Lower leg skin (tissue), 4 donors: ENCODE results near the gene SH2D7. TPM values are rescaled to one million over a fixed set of nuclear protein-coding genes. Genes with fewer than 3 reads are reported as not detected.

Experiments used
- DNase-seq, 2 donors: peaks; one replicate each; pipeline ENCODE4 v3.0.0-alpha.2; 2019; ENCODE audit warnings: low spot score in 2 of 2
- H3K4me3 ChIP-seq: fragments of 200-600 bp; sonication (generic); 2 replicates; pipeline ENCODE4 v1.5.1; 2017; ENCODE audit warnings: mild to moderate bottlenecking, low read depth; ENCODE audit not compliant: poor library complexity, severe bottlenecking
- POLR2A ChIP-seq, 2 donors: fragments of 450-650 bp; IDR thresholded peaks; one replicate each; pipeline ENCODE4 v1.6.1; 2016 to 2017; ENCODE audit warnings: antibody characterized with exemption in 2 of 2, mild to moderate bottlenecking in 1 of 2, moderate library complexity in 1 of 2
- WGBS, 2 donors: methylation state at CpG; one replicate each; pipeline ENCODE4 v1.1.5; 2018; 5-methylcytosine and 5-hydroxymethylcytosine counted together
- intact Hi-C: fragments of 100-400 bp; cut with DNase I; formaldehyde crosslinking; loops from one replicate; pipeline ENCODE4 v1.15.0; 2023; ENCODE audit warnings: low total_unique reads
- total RNA-seq, 4 donors: library from RNA; depleted of rRNA; stranded (reverse); fragments of >200 nt; gene quantifications; one replicate each; pipeline ENCODE4 v1.1.0, GENCODE V29; 2016
- TF ChIP-seq, protein P1 (sequence below), 3 donors: fragments of 450-650 bp; IDR thresholded peaks; one replicate each; pipeline ENCODE4 v1.5.1; 2016; ENCODE audit warnings: antibody characterized with exemption in 3 of 3, mild to moderate bottlenecking in 3 of 3, moderate library complexity in 2 of 3

Gene SH2D7
- total RNA-seq, 4 donors from 2014 or later, result not detected

DNA sequence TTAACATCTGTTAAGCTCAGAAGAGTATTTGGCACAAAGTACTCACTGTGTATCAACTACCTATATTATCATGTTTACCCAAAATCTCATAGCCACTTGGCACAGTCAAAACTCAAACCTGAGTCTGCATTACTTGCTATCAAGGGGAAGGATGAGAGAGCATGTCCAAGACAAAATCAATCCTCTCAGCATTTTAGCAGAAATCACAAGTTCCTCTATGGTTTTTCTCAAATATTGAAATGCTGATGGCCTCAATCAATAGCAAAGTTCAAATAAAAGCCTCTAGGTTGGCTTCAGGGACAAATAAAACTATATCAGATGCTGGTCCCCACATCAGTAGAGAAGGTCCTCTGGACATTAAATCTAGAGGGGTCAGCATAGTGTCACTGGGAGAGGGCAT, 29.1 kb upstream of the SH2D7 start:
- no peak for DNase-seq
- TF ChIP-seq, protein P1, sequence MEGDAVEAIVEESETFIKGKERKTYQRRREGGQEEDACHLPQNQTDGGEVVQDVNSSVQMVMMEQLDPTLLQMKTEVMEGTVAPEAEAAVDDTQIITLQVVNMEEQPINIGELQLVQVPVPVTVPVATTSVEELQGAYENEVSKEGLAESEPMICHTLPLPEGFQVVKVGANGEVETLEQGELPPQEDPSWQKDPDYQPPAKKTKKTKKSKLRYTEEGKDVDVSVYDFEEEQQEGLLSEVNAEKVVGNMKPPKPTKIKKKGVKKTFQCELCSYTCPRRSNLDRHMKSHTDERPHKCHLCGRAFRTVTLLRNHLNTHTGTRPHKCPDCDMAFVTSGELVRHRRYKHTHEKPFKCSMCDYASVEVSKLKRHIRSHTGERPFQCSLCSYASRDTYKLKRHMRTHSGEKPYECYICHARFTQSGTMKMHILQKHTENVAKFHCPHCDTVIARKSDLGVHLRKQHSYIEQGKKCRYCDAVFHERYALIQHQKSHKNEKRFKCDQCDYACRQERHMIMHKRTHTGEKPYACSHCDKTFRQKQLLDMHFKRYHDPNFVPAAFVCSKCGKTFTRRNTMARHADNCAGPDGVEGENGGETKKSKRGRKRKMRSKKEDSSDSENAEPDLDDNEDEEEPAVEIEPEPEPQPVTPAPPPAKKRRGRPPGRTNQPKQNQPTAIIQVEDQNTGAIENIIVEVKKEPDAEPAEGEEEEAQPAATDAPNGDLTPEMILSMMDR (IDR thresholded peaks at IDR 0.05), result no peak
- TF ChIP-seq POLR2A (IDR thresholded peaks at IDR 0.05), result no peak
- no peak overlapping the region for H3K4me3 ChIP-seq
- intact Hi-C loops, result no loop called here

DNA sequence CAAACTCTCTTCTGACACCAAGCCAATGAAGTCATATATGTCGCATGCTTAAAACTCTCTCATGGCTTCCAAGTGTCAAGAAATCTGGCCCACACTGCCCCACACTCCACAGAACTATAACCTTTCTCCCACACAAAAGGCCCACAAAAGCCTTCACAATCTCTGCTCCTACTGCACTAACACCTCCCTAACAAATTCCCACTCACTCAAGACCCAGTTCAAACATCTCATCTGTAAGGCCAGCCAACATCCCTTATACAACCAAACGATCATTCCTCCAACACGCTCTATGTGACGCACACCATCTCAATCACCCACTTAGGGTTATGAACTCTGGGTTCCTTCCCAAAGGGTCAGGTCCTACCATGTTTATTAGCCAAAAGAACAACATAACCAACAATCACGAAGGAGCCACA, 28.4 kb upstream of the SH2D7 start:
- no peak for TF ChIP-seq POLR2A (IDR thresholded peaks at IDR 0.05)
- TF ChIP-seq, protein P1 (IDR thresholded peaks at IDR 0.05), result no peak
- intact Hi-C loops, result no loop called here
- peak in 1 of 2 donors; percentile 68 for DNase-seq
- 63 to 68% methylated on average over 5 of the region's 5 CpGs for WGBS, 2 donors
- no peak overlapping the region for H3K4me3 ChIP-seq

DNA sequence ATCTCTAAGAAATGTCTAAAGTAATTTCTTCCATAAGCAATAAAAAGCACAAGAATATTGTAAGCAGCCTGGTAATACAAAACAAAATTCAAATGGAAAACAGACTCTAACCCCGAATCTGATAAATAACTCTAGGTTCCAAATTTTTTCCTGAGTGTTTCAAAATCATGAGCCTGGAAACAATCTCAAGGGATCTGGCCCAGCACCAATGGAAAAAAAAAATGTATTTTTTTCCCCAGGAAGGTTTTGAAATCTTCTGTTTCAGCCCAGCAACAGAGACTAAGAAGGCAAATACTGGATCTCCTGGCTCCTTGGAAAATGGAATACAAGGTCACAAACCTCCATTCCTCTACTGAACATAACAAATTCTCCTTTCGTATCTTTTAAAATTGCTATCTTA, 27.8 kb upstream of the SH2D7 start:
- intact Hi-C loops, result no loop called here
- DNase-seq, result no peak
- TF ChIP-seq POLR2A (IDR thresholded peaks at IDR 0.05), result no peak
- TF ChIP-seq, protein P1 (IDR thresholded peaks at IDR 0.05), result no peak
- WGBS, 2 donors, result 58 to 59% methylated on average over 2 of the region's 2 CpGs
- H3K4me3 ChIP-seq, result no peak overlapping the region

DNA sequence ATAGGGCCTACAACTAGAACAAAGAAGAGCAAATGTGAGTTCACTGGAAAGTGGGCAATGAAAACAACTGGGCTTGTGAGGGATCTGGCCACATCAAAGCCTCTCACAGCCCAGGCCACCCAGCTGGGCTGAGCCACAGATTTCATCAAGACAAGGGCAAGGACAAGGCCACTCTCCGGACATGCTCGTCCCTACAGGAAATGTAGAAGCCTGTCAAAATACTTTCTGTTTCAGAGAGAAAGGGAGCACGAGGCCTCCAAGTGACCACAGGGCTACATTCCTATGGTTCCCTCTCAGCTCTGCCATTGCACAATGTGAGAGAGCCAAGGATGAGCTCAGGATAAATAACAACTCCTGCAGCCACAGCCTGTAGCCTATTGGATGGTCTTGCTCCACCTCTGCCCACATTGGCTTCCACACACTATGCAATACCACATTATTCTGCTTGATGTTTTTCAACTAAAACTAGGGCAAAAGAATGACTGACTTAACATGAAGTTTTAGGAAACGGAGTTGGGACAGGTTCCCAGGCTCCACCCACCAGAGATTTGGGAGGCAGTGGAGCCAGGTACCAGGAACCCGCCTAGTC, 27.0 kb upstream of the SH2D7 start:
- intact Hi-C loops, result no loop called here
- WGBS, 2 donors, result 19 to 24% methylated on average over 5 of the region's 5 CpGs
- TF ChIP-seq POLR2A (IDR thresholded peaks at IDR 0.05), result no peak
- TF ChIP-seq, protein P1 (IDR thresholded peaks at IDR 0.05), result peak in 1 of 3 donors; percentile 9
- DNase-seq, result peak; percentile 92 to 95
- no peak overlapping the region for H3K4me3 ChIP-seq

DNA sequence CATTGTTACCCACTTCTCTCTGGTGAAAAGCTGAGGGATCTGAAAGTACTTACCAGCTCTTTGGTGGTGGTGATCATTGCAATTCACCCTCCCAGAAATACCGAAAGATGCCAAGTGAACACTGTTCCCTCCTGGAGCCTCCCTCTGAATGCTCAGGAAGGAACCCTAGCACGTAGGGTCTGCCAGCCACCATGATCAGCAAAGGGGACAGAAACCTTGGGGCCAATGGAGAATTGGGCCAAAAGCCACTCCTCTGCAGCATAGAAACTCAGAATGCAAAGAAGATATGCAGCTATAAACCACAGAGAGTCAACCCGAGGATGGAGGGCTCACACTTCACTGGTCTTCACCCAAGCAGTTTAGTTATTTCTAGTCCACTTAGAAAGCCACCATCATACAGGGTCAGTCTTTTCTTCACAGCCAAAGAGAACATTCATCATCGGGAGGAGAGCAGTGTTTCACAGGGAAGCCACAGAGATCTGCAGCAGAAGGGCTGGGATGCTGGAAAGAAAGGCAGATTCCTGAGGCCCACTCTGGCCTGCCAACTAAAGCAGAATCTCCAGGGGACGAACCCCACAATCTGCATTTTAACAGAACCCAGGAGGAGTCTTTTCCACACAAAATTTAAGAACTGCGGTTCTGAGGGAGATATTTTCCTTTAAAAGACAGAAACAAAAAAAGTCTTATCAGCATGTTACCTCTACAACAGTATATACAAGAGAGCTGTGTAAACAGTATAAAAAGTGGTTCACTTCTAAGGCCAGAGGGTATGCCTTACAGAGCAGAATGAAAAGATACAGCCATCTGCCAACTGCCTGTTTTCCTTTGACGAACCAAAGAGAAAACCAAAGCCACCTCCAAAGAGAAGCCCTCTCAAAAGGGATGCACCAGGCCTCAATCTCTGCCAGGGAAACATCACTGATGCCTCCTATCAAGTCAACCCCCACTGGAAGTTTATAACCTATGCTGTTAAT, 26.1 kb upstream of the SH2D7 start:
- H3K4me3 ChIP-seq, result no peak overlapping the region
- TF ChIP-seq POLR2A (IDR thresholded peaks at IDR 0.05), result no peak
- TF ChIP-seq, protein P1 (IDR thresholded peaks at IDR 0.05), result no peak
- DNase-seq, result peak in 1 of 2 donors; percentile 62
- 55 to 56% methylated on average over 7 of the region's 7 CpGs for WGBS, 2 donors
- intact Hi-C loops, result no loop called here
